Heart left ventricle (tissue), 16 donors: ENCODE data around the gene PDK2. TPM values are rescaled to one million over a fixed set of nuclear protein-coding genes. Genes with fewer than 3 reads are reported as not detected.

ENCODE experiments used
- ATAC-seq, 4 donors: fragments of 200-7000 bp; cut with Tn5 transposase; one replicate each; pipeline ENCODE4 v1.9.1; 2020 to 2022; ENCODE audit warnings: moderate library complexity in 4 of 4, mild to moderate bottlenecking in 3 of 4, moderate number of reproducible peaks in 1 of 4
- DNase-seq, 5 donors: peaks; one replicate each; pipeline ENCODE4 v3.0.0-alpha.2; 2020
- H3K27ac ChIP-seq, 12 donors: fragments of 200-600 bp; sonication (generic) in 4 of 12; one replicate each; pipeline versions ENCODE4 v1.5.0 to v1.8.0; 2016 to 2022; ENCODE audit warnings: mild to moderate bottlenecking in 2 of 12
- H3K27me3 ChIP-seq, 9 donors: fragments of 200-600 bp; sonication (generic) in 2 of 9; one replicate each; pipeline versions ENCODE4 v1.5.1 to v1.8.0; 2016 to 2022; ENCODE audit warnings: mild to moderate bottlenecking in 3 of 9
- H3K36me3 ChIP-seq, 9 donors: fragments of 200-600 bp; sonication (generic) in 2 of 9; one replicate each; pipeline versions ENCODE4 v1.5.0 to v1.8.0; 2018 to 2022; ENCODE audit warnings: mild to moderate bottlenecking in 2 of 9
- H3K4me1 ChIP-seq, 12 donors: fragments of 200-600 bp; sonication (generic) in 4 of 12; one replicate each; pipeline versions ENCODE4 v1.5.0 to v1.8.0; 2016 to 2022; ENCODE audit warnings: mild to moderate bottlenecking in 3 of 12
- H3K4me3 ChIP-seq, 12 donors: fragments of 200-600 bp; sonication (generic) in 4 of 12; one replicate each; pipeline versions ENCODE4 v1.5.0 to v1.8.0; 2017 to 2022; ENCODE audit warnings: mild to moderate bottlenecking in 9 of 12, moderate library complexity in 4 of 12
- H3K9me3 ChIP-seq, 12 donors: fragments of 200-600 bp; sonication (generic) in 4 of 12; one replicate each; pipeline versions ENCODE4 v1.5.0 to v1.8.0; 2016 to 2022; ENCODE audit warnings: mild to moderate bottlenecking in 1 of 12
- CTCF ChIP-seq, 12 donors: fragments of 200-600 bp; sonication (generic) in 4 of 12; IDR thresholded peaks; one replicate each; pipeline versions ENCODE4 v1.5.0 to v1.8.0; 2018 to 2022; ENCODE audit warnings: antibody characterized with exemption in 12 of 12, mild to moderate bottlenecking in 5 of 12
- POLR2A ChIP-seq, 2 donors: fragments of 450-650 bp; IDR thresholded peaks; one replicate each; pipeline ENCODE4 v1.6.1; 2017; ENCODE audit warnings: antibody characterized with exemption in 2 of 2, mild to moderate bottlenecking in 2 of 2, moderate library complexity in 2 of 2
- WGBS, 4 donors: extraction: QIAGEN DNeasy Blood & Tissue Kit in 2 of 4; methylation state at CpG; one replicate each; pipeline versions ENCODE4 v1.1.5 to v1.1.7; 2013 to 2018; 5-methylcytosine and 5-hydroxymethylcytosine counted together
- intact Hi-C, 10 donors: fragments of 100-400 bp; cut with DNase I; formaldehyde crosslinking; loops; one replicate each; pipeline versions ENCODE4 v1.11.1 to v1.14.2; 2022
- polyA plus RNA-seq, 2 donors: library from polyadenylated mRNA; stranded (reverse); fragments of 200-250 nt; gene quantifications; one replicate each; pipeline ENCODE4 v1.2.3, GENCODE V29; 2013
- total RNA-seq, 9 donors: library from RNA; depleted of rRNA in 2 of 9; stranded (reverse); fragments of >200 nt in 2 of 9; fragmentation: NEBNext Ultra II Directional in 3 of 9; extraction: Animal tissue kit (Norgen Biotek cat#: 25700) in 3 of 9; gene quantifications; one replicate each; pipeline versions ENCODE4 v1.1.0 to v1.2.4, GENCODE V29; 2016 to 2023
- donor health status: ischemic (EF 13 %, LVEDD 7.1; RV severe dilation, severe dysfunction).
- donor health status: healthy with polysubstance abuse.
- donor health status: DM: no; HTN: yes; CAD: no.
- donor health status: DM: no; HTN: no; CAD: no.
- donor health status: ischemic (EF 25% LVEDD 6.9; RV normal size, moderate dysfunction).
- donor health status: ischemic (EF 25% LVEDD 5.7; RV mildly dilated, moderate dysfunction).
- donor health status: healthy.
- donor health status: DM: yes; HTN: yes; CAD: no.
- donor health status: ischemic (EF 35%, LVEDD 5.7; RV mildly dilated, moderate dysfunction).
- donor health status: nonischemic (EF 11% LVEDD 7.7; RV severe dilation, severe dysfunction).
- donor health status: DM: yes; HTN: yes; CAD: no.
- donor health status: PGD.
- donor health status: ischemic (EF 29% LVEDD 5.4; RV normal size, mild dysfunction).
- donor health status: nonischemic (EF 23%, LVEDD 6.1; RV moderate dilation, normal function).

Gene PDK2
- total and polyA plus RNA-seq, 11 donors = 125 to 490 (median 187) TPM

GRCh38 chr17:50095626-50096037, 481 bp downstream of the PDK2 start:
- ATAC-seq (peak in 2 of 4 donors; percentile 2 to 3), DNase-seq (no peak)
- WGBS, 4 donors = 0 to 2% (median 1%) methylated on average over 12 of the region's 12 CpGs
- Histone ChIP-seq H3K36me3 (peaks cover 0 to 35% (median 27%) of the 10 kb centered on the region in 9 donors), H3K4me3 (peak overlapping the region; percentile 63 to 97 (median 79)), H3K4me1 (peaks cover 0 to 58% (median 31%) of the 10 kb centered on the region in 12 donors), H3K27ac (peak overlapping the region; percentile 84 to 97 (median 89)), H3K27me3 (no peaks in the 10 kb centered on the region), H3K9me3 (no peaks in the 10 kb centered on the region)
- TF ChIP-seq CTCF (IDR thresholded peaks at IDR 0.05) = no peak
- TF ChIP-seq POLR2A (IDR thresholded peaks at IDR 0.05) = no peak
- intact Hi-C loops = loop anchor here in 6 of 10 donors (1.0 to 10.0 kb wide), 7 partner anchors 16 to 201 kb away; partner anchors contain the start of gene PPP1R9B (in 1 of the 6)

DNA sequence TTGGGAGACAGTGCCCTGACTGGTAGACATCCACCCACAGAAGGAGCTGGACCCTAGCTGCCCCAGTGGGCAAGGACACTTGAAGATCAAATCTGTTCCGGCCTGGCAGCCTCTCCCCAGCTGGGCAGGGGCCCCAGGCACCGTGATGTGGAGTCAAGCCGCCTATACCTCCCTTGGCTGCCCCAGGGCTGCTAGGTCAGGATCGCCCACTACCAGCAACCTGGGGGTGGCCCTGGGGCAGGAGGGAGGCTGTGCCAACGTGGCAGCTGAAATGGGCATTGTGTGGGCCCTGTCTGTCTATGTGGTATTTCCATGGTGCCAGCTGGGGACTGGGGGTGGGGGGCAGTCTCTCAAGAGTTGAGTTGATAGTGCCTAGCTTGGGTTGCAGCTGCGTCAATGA, 941 bp downstream of the PDK2 start:
- TF ChIP-seq POLR2A (IDR thresholded peaks at IDR 0.05) = no peak
- no peak for TF ChIP-seq CTCF (IDR thresholded peaks at IDR 0.05)
- intact Hi-C loops = loop anchor here in 5 of 10 donors (5.0 to 10.0 kb wide), 3 partner anchors 56 to 199 kb away; partner anchors contain the start of gene PPP1R9B (in 1 of the 5)
- H3K4me1 ChIP-seq = peaks cover 0 to 62% (median 32%) of the 10 kb centered on the region in 12 donors
- 16 to 23% (median 22%) methylated on average over 6 of the region's 6 CpGs for WGBS, 4 donors
- no peaks in the 10 kb centered on the region for H3K9me3 ChIP-seq
- peak overlapping the region; percentile 63 to 97 (median 79) for H3K4me3 ChIP-seq
- peak in 2 of 4 donors; percentile 3 to 4 for ATAC-seq
- peaks cover 0 to 40% (median 32%) of the 10 kb centered on the region in 9 donors for H3K36me3 ChIP-seq
- H3K27me3 ChIP-seq = no peaks in the 10 kb centered on the region
- H3K27ac ChIP-seq = peak overlapping the region; percentile 84 to 97 (median 89)
- peak in 3 of 5 donors; percentile 45 to 49 (median 47) for DNase-seq

DNA sequence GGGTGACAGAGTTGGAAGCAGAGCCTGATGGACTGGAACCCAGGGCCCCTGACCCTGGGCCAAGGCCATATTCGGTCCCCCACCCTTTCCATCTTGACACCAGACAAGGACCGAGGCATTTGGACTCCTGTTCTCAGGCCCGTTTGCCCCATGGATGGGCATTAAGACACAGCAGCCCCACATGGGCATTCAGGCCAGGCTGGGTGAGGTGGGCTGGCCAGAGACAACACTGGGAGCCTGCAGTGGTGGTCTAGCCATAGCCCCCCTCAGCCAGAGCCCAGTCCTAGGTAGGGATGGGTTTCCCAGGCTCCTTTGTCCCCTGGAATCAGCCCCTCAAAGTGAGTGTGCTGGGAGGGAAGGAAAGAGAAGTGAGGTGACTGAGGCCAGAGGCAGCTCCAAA, 1.6 kb downstream of the PDK2 start:
- peak overlapping the region in 10 of 12 donors; percentile 85 to 97 (median 90) for H3K27ac ChIP-seq
- DNase-seq (peak in 1 of 5 donors; percentile 38), ATAC-seq (no peak)

More for the DNA sequence above, 1.6 kb downstream of the PDK2 start:
- Histone ChIP-seq H3K36me3 (peaks cover 0 to 44% (median 34%) of the 10 kb centered on the region in 9 donors), H3K4me3 (peak overlapping the region in 9 of 12 donors; percentile 69 to 97 (median 80)), H3K27me3 (no peaks in the 10 kb centered on the region), H3K4me1 (peaks cover 0 to 68% (median 35%) of the 10 kb centered on the region in 12 donors), H3K9me3 (no peaks in the 10 kb centered on the region)
- WGBS, 4 donors = 45 to 61% (median 50%) methylated on average over 3 of the region's 3 CpGs
- TF ChIP-seq CTCF (IDR thresholded peaks at IDR 0.05) (no peak), POLR2A (IDR thresholded peaks at IDR 0.05) (no peak)
- intact Hi-C loops = loop anchor here in 5 of 10 donors (5.0 to 10.0 kb wide), 3 partner anchors 56 to 198 kb away; partner anchors contain the start of gene PPP1R9B (in 1 of the 5)
